Trophoblast cell (in vitro differentiated cells and primary cell): ENCODE measurements around the gene SHQ1.

Experiments
- DNase-seq, 2 donors: peaks; one replicate each; pipeline ENCODE4 v3.0.0-alpha.2; 2016
- H2AFZ ChIP-seq: 2 replicates; pipeline ENCODE4 v1.6.1; 2013; ENCODE audit warnings: low read length, moderate library complexity, mild to moderate bottlenecking; ENCODE audit not compliant: insufficient read depth, poor library complexity
- H2AK5ac ChIP-seq: 2 replicates; pipeline ENCODE4 v1.6.1; 2013; ENCODE audit warnings: mild to moderate bottlenecking, low read length
- H2BK120ac ChIP-seq: 2 replicates; pipeline ENCODE4 v1.6.1; 2013; ENCODE audit warnings: low read length, mild to moderate bottlenecking, moderate library complexity; ENCODE audit not compliant: insufficient read depth, poor library complexity
- H2BK12ac ChIP-seq: 2 replicates; pipeline ENCODE4 v1.6.1; 2013; ENCODE audit warnings: mild to moderate bottlenecking, low read length, moderate library complexity
- H2BK5ac ChIP-seq: 2 replicates; pipeline ENCODE4 v1.6.1; 2013; ENCODE audit warnings: low read length, low read depth, moderate library complexity, mild to moderate bottlenecking; ENCODE audit not compliant: poor library complexity
- H3K14ac ChIP-seq: 2 replicates; pipeline ENCODE4 v1.6.1; 2013; ENCODE audit warnings: mild to moderate bottlenecking, low read length
- H3K18ac ChIP-seq: 2 replicates; pipeline ENCODE4 v1.6.1; 2013; ENCODE audit warnings: mild to moderate bottlenecking, low read length
- H3K23ac ChIP-seq: 2 replicates; pipeline ENCODE4 v1.6.1; 2013; ENCODE audit warnings: low read length
- H3K27ac ChIP-seq: 2 replicates; pipeline ENCODE4 v1.5.1; 2013; ENCODE audit warnings: low read depth, mild to moderate bottlenecking, inconsistent platforms, low read length, moderate library complexity
- H3K27me3 ChIP-seq: 2 replicates; pipeline ENCODE4 v1.6.1; 2013; ENCODE audit warnings: inconsistent platforms, mild to moderate bottlenecking, low read length, moderate library complexity; ENCODE audit not compliant: insufficient read depth
- H3K36me3 ChIP-seq, 2 experiments: 1 replicate in 1 of 2; 2 replicates in 1 of 2; pipeline ENCODE4 v1.6.1; 2013; ENCODE audit warnings: low read length in 2 of 2, mild to moderate bottlenecking in 2 of 2, moderate library complexity in 1 of 2; ENCODE audit not compliant: insufficient read depth in 2 of 2, control insufficient read depth in 1 of 2
- H3K4ac ChIP-seq: 2 replicates; pipeline ENCODE4 v1.6.1; 2013; ENCODE audit warnings: low read depth, mild to moderate bottlenecking, low read length, moderate library complexity
- H3K4me1 ChIP-seq, 2 experiments: 1 replicate in 1 of 2; 2 replicates in 1 of 2; pipeline ENCODE4 v1.6.1; 2013; ENCODE audit warnings: low read length in 2 of 2, mild to moderate bottlenecking in 2 of 2, moderate library complexity in 1 of 2; ENCODE audit not compliant: insufficient read depth in 2 of 2, control insufficient read depth in 1 of 2
- H3K4me2 ChIP-seq: 2 replicates; pipeline ENCODE4 v1.6.1; 2013; ENCODE audit warnings: inconsistent platforms, mild to moderate bottlenecking, low read length, moderate library complexity
- H3K4me3 ChIP-seq: 2 replicates; pipeline ENCODE4 v1.5.1; 2013; ENCODE audit warnings: mild to moderate bottlenecking, low read depth, low read length, inconsistent platforms
- H3K79me1 ChIP-seq: one replicate; pipeline ENCODE4 v1.6.1; 2013; ENCODE audit warnings: low read length
- H3K79me2 ChIP-seq: 2 replicates; pipeline ENCODE4 v1.6.1; 2013; ENCODE audit warnings: low read length, mild to moderate bottlenecking; ENCODE audit not compliant: control insufficient read depth, insufficient read depth, poor library complexity
- H3K9ac ChIP-seq: 2 replicates; pipeline ENCODE4 v1.6.1; 2013; ENCODE audit warnings: mild to moderate bottlenecking, low read length
- H3K9me3 ChIP-seq: 2 replicates; pipeline ENCODE4 v1.6.1; 2013; ENCODE audit warnings: low read depth, mild to moderate bottlenecking, control low read depth, inconsistent platforms, low read length; ENCODE audit not compliant: insufficient read depth
- H4K12ac ChIP-seq: 2 replicates; pipeline ENCODE4 v1.6.1; 2013; ENCODE audit warnings: low read depth, mild to moderate bottlenecking, low read length, moderate library complexity
- H4K8ac ChIP-seq: 2 replicates; pipeline ENCODE4 v1.6.1; 2013; ENCODE audit warnings: low read depth, mild to moderate bottlenecking, low read length, moderate library complexity
- H4K91ac ChIP-seq: one replicate; pipeline ENCODE4 v1.6.1; 2013; ENCODE audit warnings: low read depth, mild to moderate bottlenecking, low read length, moderate library complexity
- WGBS: extraction: QIAGEN DNeasy Blood & Tissue Kit; methylation state at CpG from one replicate; pipeline ENCODE4 v1.1.7; 2013; ENCODE audit warnings: missing lambda C conversion rate; ENCODE audit not compliant: insufficient read length, insufficient coverage; ENCODE audit errors: extremely low coverage; 5-methylcytosine and 5-hydroxymethylcytosine counted together

SHQ1 gene

GRCh38 chr3:72872183-72872582 lies 23.9 kb upstream of the SHQ1 start:
- Histone ChIP-seq H2BK5ac (no peak overlapping the region), H3K36me3 (no peaks in the 10 kb centered on the region), H4K8ac (no peak overlapping the region), H3K79me2 (no peaks in the 10 kb centered on the region), H2BK120ac (no peak overlapping the region), H4K12ac (no peak overlapping the region), H3K4me3 (no peak overlapping the region), H3K9ac (no peak overlapping the region), H3K18ac (no peak overlapping the region), H3K4ac (no peak overlapping the region), H3K27me3 (no peaks in the 10 kb centered on the region), H2AK5ac (no peak overlapping the region), H3K79me1 (no peaks in the 10 kb centered on the region), H2BK12ac (no peak overlapping the region), H3K9me3 (peaks cover 2% of the 10 kb centered on the region), H3K4me2 (no peak overlapping the region), H3K4me1 (no peaks in the 10 kb centered on the region), H2AFZ (no peak overlapping the region), H3K14ac (no peak overlapping the region), H4K91ac (no peak overlapping the region), H3K27ac (no peak overlapping the region), H3K23ac (no peak overlapping the region)
- no CpG with 5 or more reads among the region's 5 CpGs for WGBS
- DNase-seq: no peak

DNA sequence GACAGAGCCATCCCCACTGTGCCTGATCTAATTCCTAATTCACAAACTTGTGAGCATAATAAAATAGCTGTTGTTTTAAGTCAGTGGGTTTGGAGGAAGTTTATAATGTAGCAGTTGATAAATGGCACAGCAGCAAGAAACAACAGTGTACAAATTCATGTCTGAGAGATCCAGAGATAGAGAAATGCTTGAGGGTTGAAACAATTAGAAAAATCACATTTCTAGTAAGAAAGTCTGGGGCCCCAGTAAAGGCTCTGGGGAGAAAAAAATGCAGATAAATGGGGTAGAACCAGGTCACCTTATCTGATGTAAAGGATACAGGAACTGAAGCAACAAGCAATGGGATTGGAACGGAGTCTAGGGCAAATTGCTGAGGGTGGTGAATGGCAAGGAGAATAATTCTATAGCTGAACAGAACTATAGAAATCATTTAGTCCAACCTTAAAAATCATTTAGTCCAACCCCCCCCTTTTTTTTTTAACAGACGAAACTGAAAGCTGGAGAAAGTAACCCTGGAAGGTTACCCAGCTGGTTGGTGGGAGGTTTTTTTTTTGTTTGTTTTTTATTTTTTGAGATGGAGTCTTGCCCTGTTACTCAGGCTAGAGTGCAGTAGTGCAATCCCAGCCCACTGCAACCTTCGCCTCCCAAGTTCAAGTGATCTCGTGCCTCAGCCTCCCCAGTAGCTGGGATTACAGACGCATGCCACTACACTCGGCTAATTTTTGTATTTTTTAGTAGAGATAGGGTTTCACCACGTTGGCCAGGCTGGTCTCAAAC lies 14.3 kb upstream of the SHQ1 start:
- Histone ChIP-seq H4K12ac (no peak overlapping the region), H2BK12ac (no peak overlapping the region), H3K27me3 (no peaks in the 10 kb centered on the region), H3K36me3 (no peaks in the 10 kb centered on the region), H4K8ac (no peak overlapping the region), H3K9ac (no peak overlapping the region), H3K4me2 (no peak overlapping the region), H2AFZ (no peak overlapping the region), H3K79me1 (no peaks in the 10 kb centered on the region), H3K9me3 (no peaks in the 10 kb centered on the region), H3K4me1 (no peaks in the 10 kb centered on the region), H4K91ac (no peak overlapping the region), H3K27ac (no peak overlapping the region), H3K4ac (no peak overlapping the region), H3K14ac (no peak overlapping the region), H2BK120ac (no peak overlapping the region), H3K79me2 (no peaks in the 10 kb centered on the region), H2BK5ac (no peak overlapping the region), H3K23ac (no peak overlapping the region), H2AK5ac (no peak overlapping the region), H3K18ac (no peak overlapping the region), H3K4me3 (no peak overlapping the region)
- no CpG with 5 or more reads among the region's 7 CpGs for WGBS
- peak in 1 of 2 donors; percentile 46 for DNase-seq

DNA sequence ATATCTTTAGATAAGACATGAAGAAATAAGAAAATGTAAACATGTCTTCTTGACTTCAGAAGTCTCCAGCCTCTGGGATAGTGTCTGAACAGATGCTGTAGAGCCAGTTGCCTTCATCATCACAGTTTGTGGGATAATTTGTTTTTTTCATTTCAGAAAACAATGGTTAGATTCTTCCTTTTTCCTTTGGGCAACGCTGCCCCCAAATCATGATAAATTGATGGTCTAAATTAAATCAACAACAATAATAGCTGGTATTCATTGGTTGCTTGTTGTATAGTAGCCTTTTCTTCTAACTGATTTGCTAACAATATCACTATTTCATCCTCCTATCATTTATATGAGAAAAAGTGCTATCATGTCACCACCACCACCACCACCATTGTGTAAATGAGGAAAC lies 12.6 kb upstream of the SHQ1 start:
- no CpG with 5 or more reads among the region's 1 CpG for WGBS
- no peak overlapping the region for H3K4me2 ChIP-seq
- H2BK5ac ChIP-seq: no peak overlapping the region
- H3K27ac ChIP-seq: no peak overlapping the region
- H3K4me1 ChIP-seq: no peaks in the 10 kb centered on the region
- no peak overlapping the region for H2BK120ac ChIP-seq
- no peak overlapping the region for H3K23ac ChIP-seq
- H3K4ac ChIP-seq: no peak overlapping the region
- no peak overlapping the region for H4K8ac ChIP-seq
- H3K9me3 ChIP-seq: no peaks in the 10 kb centered on the region
- H3K4me3 ChIP-seq: no peak overlapping the region
- no peak overlapping the region for H3K9ac ChIP-seq
- no peak overlapping the region for H3K14ac ChIP-seq
- H3K18ac ChIP-seq: no peak overlapping the region
- no peaks in the 10 kb centered on the region for H3K36me3 ChIP-seq
- no peak overlapping the region for H4K12ac ChIP-seq
- no peak overlapping the region for H4K91ac ChIP-seq
- H3K79me2 ChIP-seq: no peaks in the 10 kb centered on the region
- no peaks in the 10 kb centered on the region for H3K79me1 ChIP-seq
- H2AK5ac ChIP-seq: no peak overlapping the region
- no peak overlapping the region for H2BK12ac ChIP-seq
- H3K27me3 ChIP-seq: no peaks in the 10 kb centered on the region
- H2AFZ ChIP-seq: no peak overlapping the region
- no peak for DNase-seq

DNA sequence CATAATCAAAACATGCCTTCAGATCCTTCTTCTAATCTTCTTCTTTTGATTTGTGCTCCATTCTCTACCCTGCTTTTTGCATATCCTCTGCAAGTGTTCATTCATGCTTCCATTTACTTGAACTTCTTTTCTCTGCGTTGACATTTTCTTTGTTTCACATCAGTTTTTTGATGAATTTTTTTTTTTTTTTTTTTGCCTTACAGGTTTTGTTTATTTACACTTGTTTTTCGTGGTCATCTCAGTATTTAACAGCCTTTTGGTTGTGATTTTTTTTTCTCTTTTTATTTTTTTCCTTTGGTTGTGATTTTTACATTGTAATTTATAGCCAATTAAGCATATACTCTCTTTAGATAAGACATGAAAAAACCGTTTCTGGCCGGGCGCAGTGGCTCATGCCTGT lies 11.8 kb upstream of the SHQ1 start:
- Histone ChIP-seq H3K9me3 (no peaks in the 10 kb centered on the region), H2BK120ac (no peak overlapping the region), H3K27ac (no peak overlapping the region), H2BK5ac (no peak overlapping the region), H3K4ac (no peak overlapping the region), H3K4me3 (no peak overlapping the region), H2AFZ (no peak overlapping the region), H2BK12ac (no peak overlapping the region), H3K79me1 (no peaks in the 10 kb centered on the region), H2AK5ac (no peak overlapping the region), H3K4me2 (no peak overlapping the region), H3K14ac (no peak overlapping the region), H3K4me1 (no peaks in the 10 kb centered on the region), H3K27me3 (no peaks in the 10 kb centered on the region), H4K91ac (no peak overlapping the region), H3K36me3 (no peaks in the 10 kb centered on the region), H4K12ac (no peak overlapping the region), H3K18ac (no peak overlapping the region), H3K23ac (no peak overlapping the region), H4K8ac (no peak overlapping the region), H3K9ac (no peak overlapping the region), H3K79me2 (no peaks in the 10 kb centered on the region)
- no peak for DNase-seq
- WGBS: no CpG with 5 or more reads among the region's 5 CpGs
